GM19452 (cell line): Measurements from ENCODE around the gene SKI.

ENCODE experiments used
- ATAC-seq: cut with Tn5 transposase; IDR thresholded peaks from one replicate; pipeline ENCODE4 v1.9.1; 2021; ENCODE audit not compliant: unreplicated experiment

SKI gene

GRCh38 chr1:2304921-2305681 lies 77.0 kb downstream of the SKI start:
- no peak for ATAC-seq

DNA sequence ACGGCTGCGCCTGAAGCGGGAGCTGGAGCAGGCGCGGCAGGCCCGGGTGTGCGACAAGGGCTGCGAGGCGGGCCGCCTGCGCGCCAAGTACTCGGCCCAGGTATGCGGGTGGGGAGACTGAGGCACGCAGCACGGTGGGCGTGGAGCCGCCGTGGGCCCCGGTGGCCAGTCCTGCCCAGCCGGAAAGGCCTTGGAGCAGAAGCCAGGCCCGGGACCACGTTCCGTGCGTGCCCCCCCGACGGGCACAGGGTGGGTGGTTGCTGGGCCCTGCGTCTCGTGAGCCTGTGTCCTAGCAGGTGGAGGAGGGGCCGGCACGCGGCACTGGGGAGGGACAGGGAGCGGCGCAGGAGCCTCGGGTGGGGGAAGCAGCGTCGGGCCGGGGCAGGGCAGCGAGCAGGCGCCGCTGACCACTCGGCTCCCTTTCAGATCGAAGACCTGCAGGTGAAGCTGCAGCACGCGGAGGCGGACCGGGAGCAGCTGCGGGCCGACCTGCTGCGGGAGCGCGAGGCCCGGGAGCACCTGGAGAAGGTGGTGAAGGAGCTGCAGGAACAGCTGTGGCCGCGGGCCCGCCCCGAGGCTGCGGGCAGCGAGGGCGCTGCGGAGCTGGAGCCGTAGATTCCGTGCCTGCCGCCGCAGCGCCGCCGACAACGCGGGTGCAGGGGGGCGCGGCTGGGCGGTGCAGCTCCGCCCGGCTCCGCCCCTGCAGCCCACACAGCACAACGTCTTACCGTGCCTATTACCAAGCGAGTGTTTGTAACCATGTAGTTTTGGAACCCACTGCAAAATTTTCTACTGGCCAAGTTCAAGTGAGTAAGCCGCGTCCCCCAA lies 78.2 kb downstream of the SKI start:
- ATAC-seq: no peak

DNA sequence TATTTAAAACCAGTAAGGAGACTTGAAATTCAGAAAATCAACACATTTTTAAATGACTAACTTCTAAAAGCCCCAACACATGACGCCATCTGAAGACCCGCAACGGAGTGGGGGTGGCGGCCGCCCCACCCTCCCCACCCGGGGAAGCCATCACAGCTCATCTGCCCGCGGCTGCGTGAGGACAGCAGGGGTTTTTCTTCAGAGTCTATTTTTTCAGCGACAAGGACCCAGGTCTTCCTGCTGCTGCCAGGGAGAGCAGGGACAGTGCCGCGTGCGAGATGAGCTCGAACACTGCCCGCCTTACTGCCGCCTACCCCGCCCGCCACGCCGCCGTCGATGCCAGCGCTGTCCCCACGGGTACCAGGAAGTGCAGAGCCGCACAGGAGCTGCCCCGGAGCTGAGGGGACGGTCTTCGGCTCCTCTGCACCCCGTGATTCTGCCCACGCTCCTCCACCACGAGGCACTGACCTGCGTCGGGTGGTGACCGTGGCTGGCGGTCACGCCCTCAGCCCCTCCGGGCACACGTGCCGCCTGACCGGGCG lies 79.0 kb downstream of the SKI start:
- no peak for ATAC-seq

- ATAC-seq: no peak
Observed at GRCh38 chr1:2307972-2308371, 79.9 kb downstream of the SKI start.

DNA sequence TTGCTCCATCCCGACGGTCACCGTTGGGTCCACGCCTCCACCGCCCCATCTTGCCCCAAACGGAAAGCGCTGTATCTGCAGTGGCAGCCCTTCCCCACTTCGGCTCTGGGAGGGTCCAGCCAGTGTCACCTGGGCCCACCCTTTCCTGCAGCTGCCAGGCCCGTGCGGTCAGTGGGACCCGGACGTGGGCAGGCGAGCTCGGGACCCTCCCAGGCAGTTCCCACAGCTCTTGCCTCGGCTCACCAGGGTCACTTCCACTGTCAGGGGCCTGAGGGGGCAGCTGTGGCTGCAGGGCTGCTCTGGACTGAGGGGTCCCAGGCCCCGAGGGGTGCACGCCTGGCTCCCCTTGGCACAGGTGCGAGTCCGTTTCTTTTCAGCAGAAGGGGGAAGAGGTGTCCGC lies 80.7 kb downstream of the SKI start:
- ATAC-seq: no peak

- no peak for ATAC-seq
Observed at GRCh38 chr1:2310332-2311183, 82.4 kb downstream of the SKI start.

GRCh38 chr1:2311184-2312032 lies 83.3 kb downstream of the SKI start:
- no peak for ATAC-seq

- no peak for ATAC-seq
Observed at GRCh38 chr1:2312160-2312514, 84.0 kb downstream of the SKI start.

GRCh38 chr1:2312515-2313301 lies 84.6 kb downstream of the SKI start:
- ATAC-seq: no peak

DNA sequence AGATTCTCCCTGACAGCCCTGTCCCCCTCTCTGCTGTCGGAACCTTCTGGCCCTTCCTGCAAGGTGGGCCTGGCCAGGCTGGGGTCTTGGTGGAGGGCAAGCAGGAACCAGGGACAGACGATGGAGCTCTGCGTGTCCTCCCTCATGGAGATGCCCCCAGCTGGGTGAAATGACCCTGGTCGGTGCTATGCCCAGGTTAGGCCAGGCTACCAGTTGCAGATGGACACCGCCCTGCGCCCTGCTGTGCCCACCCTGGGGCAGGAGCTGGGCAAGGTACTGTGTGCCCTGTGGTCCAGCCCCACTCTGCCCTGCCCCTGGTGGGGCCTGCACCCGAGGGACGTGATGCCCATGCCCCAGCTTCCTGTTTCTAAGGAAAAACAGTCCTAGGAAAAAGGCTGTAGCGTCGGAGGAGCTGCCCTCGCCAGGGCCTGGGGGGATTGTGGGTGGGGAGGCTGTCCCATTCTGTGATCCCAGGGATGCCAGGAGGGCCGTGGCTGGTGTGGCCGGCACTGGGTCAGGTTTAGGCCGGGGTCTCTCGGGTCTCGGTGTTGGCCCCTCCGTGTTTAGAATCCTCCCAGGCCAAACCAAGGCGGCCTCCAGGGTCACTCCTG lies 85.6 kb downstream of the SKI start:
- ATAC-seq: no peak

DNA sequence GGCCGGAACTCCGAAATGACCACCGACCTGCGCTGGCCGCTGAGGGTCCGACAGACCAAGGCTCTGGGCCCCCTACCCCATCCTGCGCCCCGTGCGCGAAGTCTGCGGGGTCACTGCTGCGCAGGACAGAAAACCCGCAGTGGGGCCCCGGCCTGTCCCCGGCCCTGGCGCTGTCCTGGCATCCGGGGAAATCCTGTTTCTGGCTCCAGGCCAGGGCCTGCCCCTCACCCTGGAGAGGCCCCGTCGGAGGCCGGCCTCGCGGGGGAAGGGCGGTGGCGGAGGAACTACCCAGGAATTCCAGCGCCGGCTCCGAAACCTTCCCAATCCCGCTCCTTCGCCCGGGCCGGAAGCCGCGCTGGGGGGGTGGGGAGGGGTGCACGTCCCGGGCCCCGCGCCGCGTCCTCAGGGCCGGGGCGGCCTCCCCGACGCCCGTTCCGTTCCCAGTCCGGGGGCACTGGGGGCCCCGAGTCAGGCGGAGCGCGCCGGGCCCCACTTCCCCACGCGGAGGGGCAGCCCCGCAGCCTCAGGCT lies 86.2 kb downstream of the SKI start:
- no peak for ATAC-seq

- no peak for ATAC-seq
Observed at GRCh38 chr1:2314803-2315673, 86.9 kb downstream of the SKI start.

DNA sequence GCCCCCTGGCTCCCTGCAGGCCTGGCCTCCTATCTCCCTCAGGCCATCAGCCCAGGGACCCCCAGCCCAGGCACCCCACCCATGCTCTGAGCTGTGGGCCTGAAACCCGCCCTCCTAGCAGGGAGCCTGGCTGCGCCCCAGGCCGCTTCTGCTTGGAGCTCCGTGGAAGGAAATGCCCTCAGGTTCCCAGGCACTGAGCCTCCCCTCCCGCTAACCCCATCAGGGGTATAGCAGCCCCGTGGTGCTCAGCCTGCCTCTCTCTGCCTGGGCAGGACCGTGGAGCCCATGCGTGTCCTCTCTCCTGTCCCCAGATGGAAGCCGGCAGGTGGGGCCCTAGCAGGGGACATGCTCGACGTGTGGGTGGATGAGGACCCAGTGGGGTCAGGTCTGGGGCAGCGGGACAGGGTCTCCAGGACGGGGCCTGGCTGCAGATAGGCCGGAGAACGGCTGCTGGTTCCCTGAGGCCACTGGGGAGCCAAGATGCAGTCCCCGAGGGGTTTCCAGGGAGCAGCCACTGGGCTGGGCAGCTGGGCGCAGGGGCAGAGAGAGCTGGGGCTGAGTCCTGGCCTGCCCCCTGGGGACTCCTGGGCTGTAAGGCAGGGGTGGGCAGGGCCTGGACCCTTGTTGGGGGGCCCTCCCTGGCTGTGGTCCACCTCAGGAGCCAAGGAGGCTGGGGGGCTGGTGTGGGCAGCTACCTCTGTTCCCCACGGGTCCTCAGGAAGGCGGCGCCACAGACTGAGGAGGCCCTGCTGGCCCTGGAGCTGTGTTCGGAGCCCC lies 87.7 kb downstream of the SKI start:
- ATAC-seq: no peak

- ATAC-seq: no peak
Observed at GRCh38 chr1:2316451-2316961, 88.4 kb downstream of the SKI start.

- ATAC-seq: no peak
Observed at GRCh38 chr1:2317230-2318065, 89.3 kb downstream of the SKI start.
